Neutrophil (primary cell): ENCODE measurements around the gene UQCR10.

Source experiments
- H3K27ac ChIP-seq: fragments of 200-600 bp; sonication (generic); 2 replicates; pipeline ENCODE4 v1.5.1; 2016; ENCODE audit warnings: mild to moderate bottlenecking, moderate library complexity
- H3K27me3 ChIP-seq: fragments of 200-600 bp; sonication (generic); 2 replicates; pipeline ENCODE4 v1.6.0; 2016; ENCODE audit warnings: mild to moderate bottlenecking
- H3K36me3 ChIP-seq: fragments of 200-600 bp; sonication (generic); 2 replicates; pipeline ENCODE4 v1.5.1; 2017
- H3K4me1 ChIP-seq, 2 experiments: fragments of 200-600 bp in 1 of 2; sonication (generic) in 1 of 2; 1 replicate in 1 of 2; 2 replicates in 1 of 2; pipeline versions ENCODE4 v1.5.1 to v1.6.1; 2013 to 2016; ENCODE audit warnings: low read depth in 1 of 2, low read length in 1 of 2, mild to moderate bottlenecking in 1 of 2, moderate library complexity in 1 of 2; ENCODE audit not compliant: control insufficient read depth in 1 of 2, insufficient read depth in 1 of 2
- H3K4me3 ChIP-seq, 2 experiments: fragments of 200-600 bp in 1 of 2; sonication (generic) in 1 of 2; 1 replicate in 1 of 2; 2 replicates in 1 of 2; pipeline ENCODE4 v1.5.1; 2013 to 2016; ENCODE audit warnings: low read depth in 1 of 2, low read length in 1 of 2, mild to moderate bottlenecking in 1 of 2, moderate library complexity in 1 of 2
- H3K9me3 ChIP-seq: fragments of 200-600 bp; sonication (generic); 2 replicates; pipeline ENCODE4 v1.5.1; 2016
- TF ChIP-seq, protein P1 (sequence below): fragments of 200-600 bp; sonication (generic); IDR thresholded peaks from 2 replicates; pipeline ENCODE4 v1.5.1; 2016; ENCODE audit warnings: antibody characterized with exemption

Gene UQCR10

DNA sequence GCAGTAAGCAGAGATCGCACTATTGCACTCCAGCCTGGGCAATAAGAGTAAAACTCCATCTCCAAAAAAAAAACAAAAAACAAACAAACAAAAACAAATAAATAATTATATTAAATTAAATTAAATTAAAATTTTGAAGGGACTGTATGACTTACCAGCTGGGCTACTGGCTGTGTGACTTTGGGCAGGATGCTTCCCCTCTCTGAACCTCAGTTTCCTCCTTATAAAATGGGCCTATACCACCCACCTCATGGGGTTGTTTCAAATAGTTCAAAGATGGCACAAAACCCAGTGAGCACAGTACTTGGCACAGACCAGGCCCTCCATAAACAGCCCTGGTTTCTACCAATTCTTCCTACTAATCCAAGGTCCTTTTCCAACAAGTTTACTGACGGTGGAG lies 36.0 kb downstream of the UQCR10 start:
- TF ChIP-seq, protein P1, sequence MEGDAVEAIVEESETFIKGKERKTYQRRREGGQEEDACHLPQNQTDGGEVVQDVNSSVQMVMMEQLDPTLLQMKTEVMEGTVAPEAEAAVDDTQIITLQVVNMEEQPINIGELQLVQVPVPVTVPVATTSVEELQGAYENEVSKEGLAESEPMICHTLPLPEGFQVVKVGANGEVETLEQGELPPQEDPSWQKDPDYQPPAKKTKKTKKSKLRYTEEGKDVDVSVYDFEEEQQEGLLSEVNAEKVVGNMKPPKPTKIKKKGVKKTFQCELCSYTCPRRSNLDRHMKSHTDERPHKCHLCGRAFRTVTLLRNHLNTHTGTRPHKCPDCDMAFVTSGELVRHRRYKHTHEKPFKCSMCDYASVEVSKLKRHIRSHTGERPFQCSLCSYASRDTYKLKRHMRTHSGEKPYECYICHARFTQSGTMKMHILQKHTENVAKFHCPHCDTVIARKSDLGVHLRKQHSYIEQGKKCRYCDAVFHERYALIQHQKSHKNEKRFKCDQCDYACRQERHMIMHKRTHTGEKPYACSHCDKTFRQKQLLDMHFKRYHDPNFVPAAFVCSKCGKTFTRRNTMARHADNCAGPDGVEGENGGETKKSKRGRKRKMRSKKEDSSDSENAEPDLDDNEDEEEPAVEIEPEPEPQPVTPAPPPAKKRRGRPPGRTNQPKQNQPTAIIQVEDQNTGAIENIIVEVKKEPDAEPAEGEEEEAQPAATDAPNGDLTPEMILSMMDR = no peak

DNA sequence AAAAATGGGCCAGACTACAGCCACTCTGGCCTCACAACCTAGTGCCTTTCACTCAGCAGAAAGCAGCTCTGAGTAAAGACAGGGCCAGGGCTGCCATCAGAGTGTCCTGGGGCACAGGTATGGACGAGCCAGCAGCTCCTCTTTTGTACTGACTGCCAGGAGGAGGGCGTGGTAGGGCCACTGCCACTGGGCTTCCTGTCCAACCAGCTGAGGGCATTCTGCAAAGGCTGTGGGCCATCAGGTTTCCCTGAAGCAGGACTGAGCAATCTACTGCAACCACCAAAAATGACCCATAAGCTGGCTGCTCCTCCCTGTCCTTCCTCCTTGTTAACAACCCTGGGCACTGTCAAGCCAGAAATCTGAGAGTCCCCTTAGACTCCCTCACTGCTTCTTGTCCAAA lies 37.8 kb downstream of the UQCR10 start:
- Histone ChIP-seq H3K27me3 (no peaks in the 10 kb centered on the region), H3K36me3 (peaks cover 71% of the 10 kb centered on the region), H3K27ac (no peak overlapping the region), H3K4me3 (no peak overlapping the region), H3K4me1 (peaks cover 1 to 2% of the 10 kb centered on the region in 2 experiments), H3K9me3 (no peaks in the 10 kb centered on the region)
- TF ChIP-seq, protein P1 = no peak

More for the DNA sequence above, 36.0 kb downstream of the UQCR10 start:
- no peak overlapping the region for H3K4me3 ChIP-seq
- H3K9me3 ChIP-seq = no peaks in the 10 kb centered on the region
- no peak overlapping the region for H3K27ac ChIP-seq
- no peaks in the 10 kb centered on the region for H3K27me3 ChIP-seq
- peaks cover 65% of the 10 kb centered on the region for H3K36me3 ChIP-seq
- H3K4me1 ChIP-seq = peaks cover 18 to 20% of the 10 kb centered on the region in 2 experiments

DNA sequence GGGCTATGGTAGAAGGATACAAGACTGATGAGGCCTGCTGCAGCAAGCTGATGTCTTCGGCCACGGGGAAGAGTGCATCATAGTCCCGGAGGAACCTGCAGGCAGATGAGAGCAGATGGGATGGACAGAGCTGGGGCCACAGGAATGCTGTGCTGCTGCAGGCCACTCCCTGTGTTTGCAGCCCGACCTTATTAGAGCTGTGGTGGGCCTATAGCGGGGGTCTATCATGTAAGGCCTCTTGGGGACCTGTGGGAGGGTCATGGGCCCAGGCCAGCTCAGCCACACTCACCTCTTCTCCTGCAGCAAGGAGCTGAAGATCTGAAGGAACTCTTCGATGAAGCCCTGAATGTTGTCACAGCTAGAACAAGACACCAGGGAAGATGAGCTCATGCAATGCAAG lies 39.0 kb downstream of the UQCR10 start:
- no peaks in the 10 kb centered on the region for H3K27me3 ChIP-seq
- TF ChIP-seq, protein P1 = no peak
- H3K4me3 ChIP-seq = no peak overlapping the region
- H3K27ac ChIP-seq = no peak overlapping the region
- peaks cover 74% of the 10 kb centered on the region for H3K36me3 ChIP-seq
- no peaks in the 10 kb centered on the region for H3K9me3 ChIP-seq
- H3K4me1 ChIP-seq = no peaks in the 10 kb centered on the region

DNA sequence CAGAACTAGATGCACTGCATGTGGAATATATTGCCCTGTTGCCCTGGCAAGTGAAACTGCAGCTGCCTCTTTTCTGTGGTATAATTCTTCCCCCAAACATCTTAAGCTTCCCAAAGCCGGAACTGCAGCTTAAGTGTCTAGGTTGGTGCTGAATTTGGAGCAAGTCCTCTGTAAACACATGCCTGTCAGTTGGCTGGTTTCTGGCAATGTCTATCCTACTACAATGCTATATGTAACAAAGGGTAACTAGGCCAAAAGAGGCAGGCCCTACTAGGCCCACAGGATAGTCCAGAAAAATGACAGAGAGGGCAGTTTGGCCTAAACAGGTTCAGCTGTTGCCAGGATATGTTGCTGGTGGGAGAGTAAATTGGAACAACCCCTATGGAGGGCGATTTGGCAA lies 43.0 kb downstream of the UQCR10 start:
- Histone ChIP-seq H3K9me3 (no peaks in the 10 kb centered on the region), H3K27ac (no peak overlapping the region), H3K36me3 (peaks cover 85% of the 10 kb centered on the region), H3K4me1 (no peaks in the 10 kb centered on the region), H3K4me3 (no peak overlapping the region), H3K27me3 (no peaks in the 10 kb centered on the region)
- TF ChIP-seq, protein P1 = no peak

DNA sequence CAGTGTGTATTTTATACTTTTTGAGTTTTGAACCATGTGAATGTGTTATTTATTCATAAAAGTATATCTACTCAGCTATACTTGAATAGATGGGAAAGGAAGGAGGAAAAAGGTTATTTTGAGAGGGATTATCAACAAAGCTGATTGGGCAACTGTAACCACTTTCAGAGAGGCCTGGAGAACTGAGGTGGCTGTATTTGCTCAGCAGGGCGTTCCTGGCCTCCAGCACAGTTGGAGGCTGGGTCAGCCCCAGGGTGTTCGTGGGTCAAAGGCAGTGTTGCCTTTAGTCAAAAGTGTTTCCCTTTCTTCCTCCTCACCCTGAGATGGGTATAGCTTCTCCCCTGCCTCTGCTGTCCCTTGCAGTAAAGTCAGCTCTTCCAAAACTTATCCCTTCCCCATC lies 44.2 kb downstream of the UQCR10 start:
- Histone ChIP-seq H3K27ac (no peak overlapping the region), H3K4me1 (no peaks in the 10 kb centered on the region), H3K27me3 (no peaks in the 10 kb centered on the region), H3K4me3 (no peak overlapping the region), H3K9me3 (no peaks in the 10 kb centered on the region), H3K36me3 (peaks cover 85% of the 10 kb centered on the region)
- TF ChIP-seq, protein P1 = no peak

DNA sequence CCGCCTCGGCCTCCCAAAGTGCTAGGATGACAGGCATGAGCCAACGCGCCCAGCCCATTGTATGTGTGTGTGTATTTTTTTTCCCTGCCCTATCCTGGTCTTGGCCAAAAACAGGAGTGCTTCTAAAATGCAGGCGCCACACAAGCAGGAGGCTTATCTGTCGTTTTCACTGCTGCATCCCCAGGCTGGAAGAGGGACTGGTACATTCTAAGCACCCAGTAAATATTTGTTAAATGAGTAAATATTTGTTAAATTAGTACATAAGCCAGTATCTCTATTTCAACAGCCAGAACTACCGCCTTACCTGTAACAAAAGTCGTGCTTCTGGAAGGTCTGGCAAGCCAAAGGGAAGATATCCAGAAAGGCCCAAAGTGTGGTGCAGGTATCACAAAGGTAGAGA lies 46.0 kb downstream of the UQCR10 start:
- Histone ChIP-seq H3K36me3 (peaks cover 84% of the 10 kb centered on the region), H3K4me3 (no peak overlapping the region), H3K27me3 (no peaks in the 10 kb centered on the region), H3K4me1 (no peaks in the 10 kb centered on the region), H3K27ac (no peak overlapping the region), H3K9me3 (no peaks in the 10 kb centered on the region)
- TF ChIP-seq, protein P1 = no peak
